Endometrial microvascular endothelial cells (primary cell): ENCODE results near the gene ZMYM2. TPM values are rescaled to one million over a fixed set of nuclear protein-coding genes. Genes with fewer than 3 reads are reported as not detected.
"Not testable (repeated sequence)": the region's sequence is repeated elsewhere in the genome, so short reads cannot be mapped to it uniquely, and the experiment has no call there.

Source experiments
- in situ Hi-C: cut with HindIII; loops from 2 replicates; pipeline ENCODE4 v1.10.0; 2017; ENCODE audit warnings: low sequenced_read_pairs, low pct_unique_long_range_greater_than_20kb; ENCODE audit errors: inconsistent ontology term
- total RNA-seq: library from RNA; depleted of rRNA; stranded (reverse); fragments of >200 nt; gene quantifications from one replicate; pipeline ENCODE4 v1.2.3, GENCODE V29; 2015; ENCODE audit errors: inconsistent ontology term

ZMYM2 gene
- total RNA-seq, 1 donor from 2014 or later = 28.2 TPM

DNA sequence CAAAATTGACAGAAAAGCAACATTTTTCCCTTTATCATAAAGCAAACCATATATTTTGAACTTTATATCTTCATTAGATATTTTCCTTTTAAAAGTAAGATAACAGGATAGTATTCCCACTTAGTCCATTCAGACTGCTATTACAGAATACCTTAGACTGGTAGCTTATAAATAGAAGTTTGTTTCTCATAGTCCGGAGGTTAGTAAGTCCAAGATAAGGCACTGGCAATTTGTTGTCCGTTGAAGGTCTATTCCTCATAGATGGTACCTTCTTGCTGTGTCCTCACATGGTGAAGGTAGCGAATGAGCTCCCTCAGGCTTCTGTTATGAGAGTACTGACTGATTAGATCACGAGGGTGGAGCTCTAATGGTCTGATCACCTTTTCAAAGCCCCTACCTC, 70.4 kb downstream of the ZMYM2 start:
- in situ Hi-C loops = no loop called here

DNA sequence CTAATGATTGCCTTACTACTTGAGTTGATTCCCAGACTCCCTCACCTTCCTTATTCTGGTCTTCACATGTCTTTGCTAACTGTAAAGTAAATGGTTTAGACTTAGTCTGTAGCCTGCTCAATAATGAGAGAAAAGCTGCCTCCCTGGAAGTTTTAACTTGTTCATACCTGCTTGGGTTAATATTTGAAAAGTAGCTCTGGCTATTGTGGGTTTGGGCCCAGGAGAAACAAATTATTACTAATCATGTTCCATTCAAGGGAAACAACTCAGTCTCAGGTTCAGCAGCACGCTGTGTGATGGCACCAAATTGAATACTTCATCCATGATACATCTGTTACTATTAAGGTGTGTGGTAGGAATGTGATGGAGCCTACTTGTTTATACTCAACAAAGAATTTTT, 75.0 kb downstream of the ZMYM2 start:
- in situ Hi-C loops = no loop called here

DNA sequence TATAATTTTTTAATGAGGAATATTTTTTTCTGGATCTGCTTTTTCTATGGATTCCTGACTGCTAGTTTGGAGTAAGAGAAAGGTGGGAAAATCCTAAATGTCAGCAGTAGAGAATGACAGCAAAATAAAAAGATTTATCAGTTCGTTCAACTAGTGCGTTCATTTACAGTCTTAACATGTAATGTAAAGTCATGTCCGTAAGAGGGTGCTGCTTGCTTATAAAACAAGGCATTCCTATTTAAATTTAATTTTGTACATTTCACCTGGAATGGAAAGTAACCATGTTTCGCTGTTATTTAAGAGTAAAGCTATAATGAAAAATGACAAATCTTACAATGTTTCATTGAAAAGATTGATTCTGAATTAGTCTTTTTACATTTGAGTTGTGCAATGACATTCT, 76.6 kb downstream of the ZMYM2 start:
- in situ Hi-C loops = no loop called here

DNA sequence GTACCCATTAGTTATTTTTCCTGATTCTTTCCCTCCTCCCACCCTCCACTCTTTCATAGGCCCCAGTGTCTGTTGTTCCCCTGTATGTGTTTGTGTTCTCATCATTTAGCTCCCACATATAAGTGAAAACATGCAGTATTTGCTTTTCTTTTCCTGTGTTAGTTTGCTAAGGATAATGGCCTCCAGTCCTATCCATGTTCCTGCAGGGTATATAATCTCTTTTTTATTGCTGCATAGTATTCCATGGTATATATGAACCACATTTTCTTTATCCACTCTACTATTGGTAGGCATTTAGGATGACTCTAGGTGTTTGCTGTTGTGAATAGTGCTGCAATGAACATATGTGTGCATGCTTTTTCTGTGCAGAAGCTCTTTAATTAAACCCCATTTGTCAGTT, 79.4 kb downstream of the ZMYM2 start:
- in situ Hi-C loops = no loop called here

DNA sequence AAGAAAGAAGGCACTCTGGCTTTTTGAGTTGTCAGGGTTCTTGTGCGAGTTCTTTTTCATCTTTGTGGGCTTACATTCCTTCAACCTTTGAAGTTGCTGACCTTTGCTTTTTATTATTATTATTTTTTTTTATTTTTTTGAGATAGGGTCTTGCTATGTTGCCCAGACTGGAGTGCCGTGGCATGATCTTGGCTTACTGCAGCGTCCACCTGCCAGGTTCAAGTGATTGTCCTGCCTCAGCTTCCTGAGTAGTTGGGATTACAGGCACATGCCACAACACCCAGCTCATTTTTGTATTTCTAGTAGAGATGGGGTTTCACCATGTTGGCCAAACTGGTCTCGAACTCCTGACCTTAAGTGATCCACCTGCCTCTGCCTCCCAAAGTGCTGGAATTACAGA, 84.1 kb downstream of the ZMYM2 start:
- in situ Hi-C loops = not testable (repeated sequence)

DNA sequence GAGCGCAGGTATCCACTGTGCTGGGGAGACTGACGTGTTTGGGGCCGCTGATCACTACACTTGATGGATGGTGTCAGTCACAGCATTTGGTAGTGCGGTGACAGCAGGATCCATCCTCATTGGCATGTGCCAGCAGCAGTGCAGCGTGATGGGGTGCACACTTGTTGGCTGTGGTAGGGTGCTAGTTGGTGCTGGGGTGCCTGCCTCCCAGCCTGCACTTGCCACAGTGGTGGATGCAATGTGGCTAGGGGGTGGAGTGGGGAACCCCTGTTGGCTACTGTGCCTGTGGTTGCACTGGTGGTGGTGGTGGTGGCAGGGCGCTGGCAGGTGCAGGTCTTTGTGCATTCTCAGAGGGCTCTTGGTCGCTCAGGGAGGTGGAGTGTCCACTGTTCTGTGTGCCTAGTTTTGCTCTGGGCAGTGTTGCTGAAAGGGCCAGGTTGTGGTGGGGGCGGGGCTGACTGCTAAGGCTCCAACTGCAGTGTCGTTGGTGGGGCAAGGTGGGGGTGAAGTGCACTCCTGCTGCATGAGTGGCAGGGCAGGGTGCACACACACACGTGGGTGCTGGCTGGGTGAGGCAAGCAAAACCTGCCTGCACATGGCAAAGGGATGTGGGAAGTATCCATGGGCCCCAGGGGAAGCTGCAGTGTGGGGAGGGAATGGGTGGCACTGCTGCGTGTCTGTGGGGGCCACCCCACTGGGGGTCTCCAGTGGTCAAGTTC, 84.8 kb downstream of the ZMYM2 start:
- in situ Hi-C loops = no loop called here

DNA sequence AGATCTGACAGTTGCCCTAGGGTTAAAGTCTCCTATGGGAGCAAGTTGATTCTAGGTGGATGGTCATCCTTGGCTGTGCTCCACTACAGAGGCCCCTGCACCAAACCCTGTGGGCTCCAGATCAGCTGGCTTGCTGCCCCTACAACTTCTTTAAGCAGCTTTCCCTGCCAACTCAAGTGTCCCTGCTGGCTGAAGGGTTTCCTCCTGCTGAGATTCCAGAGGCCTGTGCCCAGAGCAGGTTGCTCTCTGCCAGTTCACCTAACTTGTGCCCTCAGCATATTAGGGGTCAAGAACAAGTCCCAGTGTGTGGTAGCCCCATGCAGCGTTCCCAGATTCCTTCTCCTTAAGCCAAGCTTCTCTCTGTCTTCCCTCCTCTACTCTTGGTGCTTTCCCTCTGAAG, 85.6 kb downstream of the ZMYM2 start:
- in situ Hi-C loops = no loop called here

DNA sequence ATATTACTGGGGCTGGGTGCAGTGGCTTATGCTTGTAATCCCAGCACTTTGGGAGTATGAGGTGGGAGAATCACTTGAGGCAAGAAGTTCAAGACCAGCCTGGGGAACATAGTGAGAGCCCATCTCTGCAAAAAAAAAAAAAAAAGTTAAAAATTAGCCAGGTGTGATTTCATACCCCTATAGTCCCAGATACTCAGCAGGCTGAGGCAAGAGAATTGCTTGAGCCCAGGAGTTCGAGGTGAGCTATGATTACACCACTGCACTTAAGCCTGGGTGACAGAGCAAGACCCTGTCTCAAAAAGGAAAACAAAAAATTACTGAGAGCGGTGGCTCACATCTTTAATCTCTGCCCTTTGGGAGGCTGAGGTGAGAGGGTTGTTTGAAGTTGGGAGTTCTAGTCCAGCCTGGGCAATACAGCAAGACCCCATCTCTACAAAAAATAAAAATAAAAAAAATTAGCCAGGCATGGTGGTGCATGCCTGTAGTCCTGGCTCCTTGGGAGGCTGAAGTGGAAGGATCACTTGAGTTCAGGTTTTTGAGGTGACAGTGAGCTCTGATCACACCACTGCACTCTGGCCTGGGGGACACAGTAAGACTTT, 87.5 kb downstream of the ZMYM2 start:
- in situ Hi-C loops = no loop called here

DNA sequence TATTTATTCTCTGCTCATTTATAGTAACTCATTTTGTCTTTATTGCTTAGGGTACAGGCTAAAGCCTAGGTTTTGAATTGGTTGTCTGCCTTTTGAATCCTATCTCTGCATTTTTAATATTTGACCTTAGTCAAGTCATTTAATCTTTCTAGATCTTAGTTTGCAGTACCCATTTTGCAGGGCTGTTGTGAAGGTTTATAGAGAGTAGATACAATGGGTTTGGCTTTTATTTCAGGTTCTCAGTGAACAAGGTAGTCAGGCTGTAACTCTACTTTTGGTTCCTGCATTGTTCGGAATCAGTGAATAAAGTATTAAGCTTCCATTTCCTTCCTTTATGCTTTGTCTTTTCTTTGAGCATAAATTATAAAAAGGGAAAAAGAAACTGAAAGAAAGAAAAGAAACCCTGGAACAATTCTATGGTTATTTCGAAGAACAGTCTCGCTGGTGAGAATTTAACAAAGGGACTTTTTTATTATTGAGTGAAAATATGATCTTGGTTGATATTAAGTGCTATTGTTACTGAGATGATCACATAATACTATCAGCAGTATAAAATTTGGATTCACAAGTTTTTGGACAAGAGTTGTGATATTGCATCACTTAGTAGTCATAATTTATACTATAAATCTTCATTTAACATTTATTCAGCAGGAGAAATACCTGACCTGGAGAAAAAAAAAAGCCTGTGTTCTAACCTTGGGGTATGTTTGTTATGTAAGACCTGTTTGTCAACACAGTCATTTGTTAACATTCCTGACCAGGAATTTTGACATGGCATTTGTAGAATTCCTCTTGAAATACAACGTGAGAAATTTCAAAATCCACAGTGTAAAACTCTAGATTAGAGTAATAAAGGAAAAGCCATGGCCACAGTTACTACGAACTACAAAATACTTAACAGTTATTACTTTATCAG, 91.3 kb downstream of the ZMYM2 start:
- in situ Hi-C loops = no loop called here

DNA sequence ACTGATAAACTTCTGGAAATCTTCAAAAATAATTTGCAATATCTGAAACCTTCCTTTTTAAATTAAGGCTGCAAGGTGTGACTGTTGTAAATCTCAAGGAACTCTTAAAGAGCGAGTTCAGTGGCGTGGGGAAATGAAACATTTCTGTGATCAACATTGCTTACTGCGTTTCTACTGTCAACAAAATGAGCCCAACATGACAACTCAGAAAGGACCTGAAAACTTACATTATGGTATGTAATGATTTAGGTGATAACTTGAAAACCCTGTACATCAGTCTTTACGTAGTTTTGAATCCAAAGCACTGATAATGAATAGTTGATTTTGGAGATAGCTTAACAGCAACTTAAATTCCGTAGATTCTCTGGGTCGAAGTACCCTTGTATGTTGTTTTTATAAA, 92.8 kb downstream of the ZMYM2 start:
- in situ Hi-C loops = no loop called here

DNA sequence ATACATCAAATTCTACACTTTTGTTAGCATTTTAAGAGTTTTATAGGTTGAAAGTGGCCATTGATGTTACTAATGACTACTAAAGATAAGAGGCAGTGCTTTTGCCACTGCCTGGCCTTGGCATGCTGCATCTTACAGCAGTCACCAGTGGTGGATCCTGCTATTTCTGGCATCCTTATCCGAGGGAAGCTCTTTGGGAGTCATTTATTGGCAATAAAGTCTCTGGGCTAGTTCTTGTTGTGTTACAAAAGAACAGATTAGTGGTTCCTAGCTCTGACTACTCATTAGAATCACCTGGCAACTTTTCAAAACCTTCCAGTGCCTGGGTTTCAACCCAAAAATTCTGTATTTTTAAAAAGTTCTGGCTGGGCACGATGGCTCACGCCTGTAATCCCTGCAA, 94.5 kb downstream of the ZMYM2 start:
- in situ Hi-C loops = no loop called here

DNA sequence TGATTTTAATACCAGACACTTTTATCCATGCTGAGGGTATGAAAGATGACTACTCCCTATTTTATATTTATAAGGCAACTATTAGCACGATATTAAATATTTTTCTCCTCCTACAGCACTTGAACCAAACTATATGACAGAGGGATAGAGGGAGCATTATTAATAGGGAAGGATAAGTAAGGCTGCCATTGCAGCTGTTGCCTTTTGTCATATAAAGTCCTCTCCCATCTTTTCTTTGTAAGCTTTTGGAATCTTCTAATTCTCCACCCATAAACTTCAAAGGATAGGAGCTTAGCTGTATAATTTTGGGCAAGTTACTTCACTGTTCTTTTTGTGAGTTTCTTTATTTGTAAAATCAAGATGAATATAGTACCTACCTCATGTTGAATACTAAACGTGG, 95.4 kb downstream of the ZMYM2 start:
- in situ Hi-C loops = no loop called here

DNA sequence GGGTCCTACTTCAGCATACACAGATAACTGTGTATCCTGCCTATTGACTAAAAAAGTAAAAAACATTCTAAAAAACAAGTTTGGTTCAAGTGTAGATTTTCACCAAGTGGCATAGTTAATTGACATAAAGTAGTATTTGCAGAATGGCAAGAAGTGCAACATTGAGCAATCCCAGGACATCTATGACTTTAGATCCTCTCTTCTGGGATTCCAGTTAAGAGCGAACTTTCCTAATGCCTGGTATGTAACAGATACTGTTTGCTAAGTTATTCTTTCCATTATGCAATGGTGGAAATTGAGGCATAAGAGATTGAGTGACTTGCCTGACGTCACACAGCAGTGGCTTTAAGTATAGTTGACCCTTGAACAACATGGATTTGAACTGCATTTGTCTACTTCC, 96.1 kb downstream of the ZMYM2 start:
- in situ Hi-C loops = no loop called here

DNA sequence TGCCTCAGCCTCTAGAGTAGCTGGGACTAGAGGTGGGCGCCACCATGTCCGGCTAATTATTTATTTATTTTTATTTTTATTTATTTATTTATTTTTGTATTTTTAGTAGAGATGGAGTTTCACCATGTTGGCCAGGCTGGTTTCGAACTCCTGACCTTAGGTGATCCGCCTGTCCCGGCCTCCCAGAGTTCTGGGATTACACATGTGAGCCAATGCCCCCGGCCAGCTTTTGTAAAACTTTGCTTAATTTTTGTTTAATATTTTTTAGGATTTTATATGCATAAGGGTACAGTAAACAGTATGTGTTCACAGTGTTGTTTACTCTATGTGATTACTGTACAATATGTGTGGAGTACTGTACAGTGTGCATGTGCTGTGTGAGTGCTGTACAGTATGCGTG, 98.7 kb downstream of the ZMYM2 start:
- in situ Hi-C loops = no loop called here

DNA sequence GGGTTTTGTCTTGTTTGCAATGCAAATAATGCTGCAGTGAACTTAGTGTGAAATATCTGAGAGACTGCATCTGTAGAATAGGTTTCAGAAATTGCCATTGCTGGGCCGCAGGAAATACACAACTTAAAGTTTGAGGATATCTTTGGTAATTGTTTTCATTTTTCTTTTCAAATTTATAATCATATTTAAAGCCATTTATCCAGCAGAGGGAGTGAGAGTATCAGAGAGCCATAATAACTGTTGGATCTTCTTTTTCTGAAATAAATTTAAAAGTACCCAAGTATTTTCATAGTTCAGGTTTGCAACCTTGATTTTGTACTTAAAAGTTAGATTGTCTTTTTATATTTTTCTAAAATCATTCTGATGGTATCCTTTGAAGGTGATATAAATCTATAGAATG, 99.4 kb downstream of the ZMYM2 start:
- in situ Hi-C loops = no loop called here

DNA sequence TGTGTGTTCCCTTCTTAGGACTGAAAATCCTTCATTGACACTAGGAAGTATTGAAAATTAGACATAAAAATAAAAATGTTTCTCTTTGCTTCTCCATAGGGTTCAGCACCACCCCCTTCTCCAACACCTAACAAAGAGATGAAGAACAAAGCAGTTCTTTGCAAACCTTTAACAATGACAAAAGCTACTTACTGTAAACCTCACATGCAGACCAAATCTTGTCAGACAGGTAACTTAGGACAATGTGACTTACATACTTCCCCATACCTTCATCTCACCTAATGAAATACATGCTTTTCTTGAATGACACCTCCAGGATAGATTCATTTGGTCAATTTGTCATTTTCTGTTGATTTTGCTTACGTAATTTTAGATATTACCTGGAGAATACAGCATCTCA, 99.9 kb downstream of the ZMYM2 start:
- in situ Hi-C loops = no loop called here

DNA sequence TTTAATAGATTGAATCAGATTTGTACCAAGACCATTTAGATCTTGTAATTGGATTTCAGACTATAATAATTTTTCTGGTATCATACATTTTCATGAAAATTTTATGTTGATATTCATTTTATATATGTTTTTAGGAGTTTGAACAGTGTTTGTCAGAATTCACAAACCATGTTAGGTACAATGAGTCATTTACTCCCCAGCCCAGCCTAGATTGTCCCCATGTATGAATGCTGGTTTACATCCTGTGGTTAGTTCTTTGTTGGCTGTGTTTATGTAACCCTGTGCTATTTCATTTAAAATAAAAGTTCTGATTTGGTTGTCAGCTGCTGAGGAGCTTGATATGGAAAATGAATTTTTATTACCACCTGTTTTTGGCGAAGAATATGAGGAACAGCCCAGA, 105.6 kb downstream of the ZMYM2 start:
- in situ Hi-C loops = no loop called here

DNA sequence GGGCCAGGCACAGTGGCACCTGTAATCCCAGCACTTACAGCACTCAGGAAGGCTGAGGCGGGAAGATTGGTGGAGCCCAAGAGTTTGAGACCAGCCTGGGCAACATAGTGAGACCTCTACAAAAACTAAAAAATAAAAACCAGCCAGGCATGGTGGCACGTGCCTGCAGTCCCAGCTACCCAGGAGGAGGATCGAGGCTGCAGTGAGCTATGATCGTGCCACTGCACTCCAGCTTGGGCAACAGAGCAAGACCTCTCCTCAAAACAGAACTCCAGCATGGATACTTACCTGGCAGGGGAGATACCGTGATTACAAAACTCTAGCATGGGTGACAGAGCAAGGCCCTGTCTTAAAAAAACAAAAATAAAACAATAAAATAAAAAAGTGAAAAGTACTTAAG, 107.0 kb downstream of the ZMYM2 start:
- in situ Hi-C loops = no loop called here

DNA sequence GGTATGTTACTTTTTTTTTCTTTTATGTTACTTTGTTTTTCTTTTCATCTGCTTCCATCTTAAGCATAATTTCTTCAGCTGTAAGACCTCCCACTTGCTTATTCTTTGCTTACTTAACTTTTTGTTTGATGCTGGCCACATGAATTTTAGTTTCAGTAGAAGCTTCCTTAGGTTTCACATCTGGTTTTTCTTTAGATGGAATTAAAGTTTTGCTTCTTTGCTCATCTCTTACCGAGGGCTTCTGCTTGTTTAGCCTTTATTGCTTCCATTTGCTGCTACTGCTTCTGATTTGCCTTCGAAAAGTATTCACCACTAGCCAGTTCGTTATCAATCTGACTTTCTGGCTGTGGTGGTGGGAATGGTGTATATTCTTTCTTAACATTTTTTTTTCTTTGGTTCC, 111.4 kb downstream of the ZMYM2 start:
- in situ Hi-C loops = no loop called here

DNA sequence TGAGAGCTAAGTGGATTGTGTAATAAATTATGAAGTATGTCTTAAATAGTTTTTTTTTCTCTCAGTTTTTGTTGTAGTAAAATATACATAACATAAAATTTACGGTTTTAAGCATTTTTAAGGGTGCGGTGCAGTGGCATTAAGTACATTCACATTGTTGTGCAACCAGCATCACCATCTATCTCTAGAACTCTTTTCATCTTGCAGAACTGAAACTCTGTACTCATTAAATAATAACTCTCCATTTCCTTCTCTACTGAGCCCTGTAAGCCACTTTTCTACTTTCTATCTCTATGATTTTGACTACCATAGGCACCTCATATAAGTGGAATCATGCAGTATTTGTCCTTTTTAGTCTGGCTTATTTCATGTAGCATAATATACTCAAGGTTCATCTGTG, 115.2 kb downstream of the ZMYM2 start:
- in situ Hi-C loops = no loop called here
